Measurements from ENCODE around the gene MAOB. TPM values are rescaled to one million over a fixed set of nuclear protein-coding genes. Genes with fewer than 3 reads are reported as not detected.

The MAOB gene
- total RNA-seq, 1 experiment from 2014 or later = 1.1 TPM

DNA sequence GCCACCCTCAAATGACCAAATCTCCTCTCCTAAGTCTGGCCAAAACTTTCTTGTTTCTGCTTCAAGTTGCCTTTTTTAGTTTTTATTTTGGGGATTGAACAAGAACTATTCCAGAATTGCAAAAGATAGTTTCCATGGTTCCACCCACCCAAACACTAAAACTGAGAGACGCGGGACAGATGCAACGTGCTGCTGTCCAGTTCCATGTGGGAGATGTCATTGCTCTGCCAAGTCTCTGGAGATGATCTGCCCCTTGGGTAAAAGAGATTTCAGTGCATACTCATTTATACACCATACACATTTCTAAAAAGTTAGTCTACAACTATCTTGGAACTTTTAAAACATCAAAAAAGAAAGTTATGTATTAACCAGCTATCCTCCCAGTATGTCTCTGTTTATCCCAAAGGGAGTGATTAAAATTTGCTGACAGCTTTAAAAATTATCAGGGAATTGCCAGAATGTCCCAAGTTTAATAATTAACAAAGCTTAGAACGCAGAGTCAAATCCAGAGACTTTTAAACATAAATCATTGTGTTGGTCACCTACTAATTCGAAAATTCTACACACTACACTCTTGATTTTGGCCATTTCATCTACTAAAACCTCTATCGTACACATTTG, 3.2 kb downstream of the MAOB start:
- Mint-ChIP-seq H3K4me3 (no peak overlapping the region), H3K27me3 (ENCODE audit: low read depth) (peaks cover 41% of the 10 kb centered on the region), H3K4me1 (peaks cover 5% of the 10 kb centered on the region in 2 experiments), H3K36me3 (ENCODE audit: insufficient read depth in 1 of 3, low read depth in 3 of 3) (peaks cover 0 to 4% (median 2%) of the 10 kb centered on the region in 3 experiments; a peak in 2 of 7 replicates), H3K27ac (no peak overlapping the region), H3K9me3 (peaks cover 50 to 59% of the 10 kb centered on the region in 2 experiments)
- Histone ChIP-seq H3K27ac (ENCODE audit: insufficient read length, low read depth, low read length) (no peak overlapping the region), H3K23me2 (ENCODE audit: insufficient read length, low read depth, low read length, poor library complexity, severe bottlenecking) (peaks cover 8% of the 10 kb centered on the region), H3K9ac (ENCODE audit: extremely low read depth, insufficient read length, low read length) (no peak overlapping the region), H3T11ph (ENCODE audit: low read length) (no peak overlapping the region), H3K4me2 (ENCODE audit: insufficient read depth, insufficient read length, low read length) (no peak overlapping the region), H3K18ac (ENCODE audit: insufficient read length, low read depth, low read length) (no peak overlapping the region), H3K9me3 (ENCODE audit: control insufficient read depth, low read depth, low read length) (peaks cover 28% of the 10 kb centered on the region), H3K79me1 (ENCODE audit: insufficient read depth, low read depth, low read length, poor library complexity, severe bottlenecking) (no peaks in the 10 kb centered on the region), H3K56ac (ENCODE audit: insufficient read length, low read depth, low read length) (no peak overlapping the region), H4K5ac (ENCODE audit: insufficient read length, low read depth, low read length) (no peak overlapping the region), H2BK20ac (ENCODE audit: low read depth, low read length, poor library complexity, severe bottlenecking) (no peak overlapping the region), H2AFZ (ENCODE audit: low read length) (no peak overlapping the region), H3K23ac (ENCODE audit: insufficient read length, low read depth, low read length) (no peak overlapping the region), H2BK5ac (ENCODE audit: insufficient read length, low read length) (no peak overlapping the region), H3K14ac (ENCODE audit: insufficient read depth, low read length) (no peak overlapping the region), H2AK5ac (ENCODE audit: insufficient read length, low read length) (no peak overlapping the region), H3K79me2 (ENCODE audit: insufficient read depth, low read length) (no peaks in the 10 kb centered on the region), H2BK15ac (ENCODE audit: low read depth, low read length) (no peak overlapping the region), H3K4ac (ENCODE audit: low read depth, low read length) (no peak overlapping the region), H3K27me3 (ENCODE audit: insufficient read depth, low read length) (no peaks in the 10 kb centered on the region), H2BK12ac (ENCODE audit: insufficient read length, low read depth, low read length) (no peak overlapping the region), H2BK120ac (ENCODE audit: low read depth, low read length, poor library complexity, severe bottlenecking) (no peak overlapping the region), H4K20me1 (ENCODE audit: control insufficient read depth, insufficient read depth, insufficient read length) (no peaks in the 10 kb centered on the region), H3K4me1 (ENCODE audit: insufficient read depth, low read length) (no peaks in the 10 kb centered on the region), H4K8ac (replicated peaks; ENCODE audit: insufficient read length, low read depth, low read length) (no peak overlapping the region), H4K91ac (ENCODE audit: insufficient read length, low read depth, low read length) (no peak overlapping the region)
- TF ChIP-seq, protein P1, sequence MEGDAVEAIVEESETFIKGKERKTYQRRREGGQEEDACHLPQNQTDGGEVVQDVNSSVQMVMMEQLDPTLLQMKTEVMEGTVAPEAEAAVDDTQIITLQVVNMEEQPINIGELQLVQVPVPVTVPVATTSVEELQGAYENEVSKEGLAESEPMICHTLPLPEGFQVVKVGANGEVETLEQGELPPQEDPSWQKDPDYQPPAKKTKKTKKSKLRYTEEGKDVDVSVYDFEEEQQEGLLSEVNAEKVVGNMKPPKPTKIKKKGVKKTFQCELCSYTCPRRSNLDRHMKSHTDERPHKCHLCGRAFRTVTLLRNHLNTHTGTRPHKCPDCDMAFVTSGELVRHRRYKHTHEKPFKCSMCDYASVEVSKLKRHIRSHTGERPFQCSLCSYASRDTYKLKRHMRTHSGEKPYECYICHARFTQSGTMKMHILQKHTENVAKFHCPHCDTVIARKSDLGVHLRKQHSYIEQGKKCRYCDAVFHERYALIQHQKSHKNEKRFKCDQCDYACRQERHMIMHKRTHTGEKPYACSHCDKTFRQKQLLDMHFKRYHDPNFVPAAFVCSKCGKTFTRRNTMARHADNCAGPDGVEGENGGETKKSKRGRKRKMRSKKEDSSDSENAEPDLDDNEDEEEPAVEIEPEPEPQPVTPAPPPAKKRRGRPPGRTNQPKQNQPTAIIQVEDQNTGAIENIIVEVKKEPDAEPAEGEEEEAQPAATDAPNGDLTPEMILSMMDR (conservative IDR thresholded peaks at IDR 0.05) = no peak
- 100% methylated on average over 2 of the region's 6 CpGs for WGBS (ENCODE audit: extremely low coverage, insufficient read length, low lambda C conversion rate)
- no peak for DNase-seq
